Measurements from ENCODE around the gene PRR36.

DNA sequence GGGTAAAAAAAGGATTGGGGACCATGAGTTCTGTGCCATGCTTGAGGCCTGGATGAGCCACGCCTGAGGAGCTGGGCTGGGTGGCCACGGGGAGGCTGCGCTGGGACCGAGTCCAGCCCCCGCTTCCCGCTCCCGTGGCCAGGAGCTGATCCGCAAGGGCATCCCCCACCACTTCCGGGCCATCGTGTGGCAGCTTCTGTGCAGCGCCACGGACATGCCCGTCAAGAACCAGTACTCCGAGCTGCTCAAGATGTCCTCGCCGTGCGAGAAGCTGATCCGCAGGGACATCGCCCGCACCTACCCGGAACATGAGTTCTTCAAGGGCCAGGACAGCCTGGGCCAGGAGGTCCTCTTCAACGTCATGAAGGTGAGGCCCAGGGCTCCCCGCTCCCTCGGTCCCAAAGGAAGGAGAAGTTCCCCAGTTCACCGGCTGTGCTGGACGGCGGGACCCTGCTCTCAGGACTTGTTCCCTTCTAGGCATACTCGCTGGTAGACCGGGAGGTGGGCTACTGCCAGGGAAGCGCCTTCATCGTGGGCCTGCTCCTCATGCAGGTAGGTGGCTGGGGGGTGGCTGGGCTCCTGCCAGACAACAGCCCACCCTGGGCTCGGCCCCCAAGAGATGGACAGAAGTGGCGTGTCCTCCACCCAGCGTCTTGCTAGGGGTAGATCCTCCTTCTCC, 25.3 kb downstream of the PRR36 start:
- TF ChIP-seq POLR2A (IDR thresholded peaks at IDR 0.05) (no peak), POLR2AphosphoS5 (IDR thresholded peaks at IDR 0.05; ENCODE audit: insufficient read depth in 1 of 2, low read depth in 1 of 2) (no peak)
- TF ChIP-seq, protein P1, sequence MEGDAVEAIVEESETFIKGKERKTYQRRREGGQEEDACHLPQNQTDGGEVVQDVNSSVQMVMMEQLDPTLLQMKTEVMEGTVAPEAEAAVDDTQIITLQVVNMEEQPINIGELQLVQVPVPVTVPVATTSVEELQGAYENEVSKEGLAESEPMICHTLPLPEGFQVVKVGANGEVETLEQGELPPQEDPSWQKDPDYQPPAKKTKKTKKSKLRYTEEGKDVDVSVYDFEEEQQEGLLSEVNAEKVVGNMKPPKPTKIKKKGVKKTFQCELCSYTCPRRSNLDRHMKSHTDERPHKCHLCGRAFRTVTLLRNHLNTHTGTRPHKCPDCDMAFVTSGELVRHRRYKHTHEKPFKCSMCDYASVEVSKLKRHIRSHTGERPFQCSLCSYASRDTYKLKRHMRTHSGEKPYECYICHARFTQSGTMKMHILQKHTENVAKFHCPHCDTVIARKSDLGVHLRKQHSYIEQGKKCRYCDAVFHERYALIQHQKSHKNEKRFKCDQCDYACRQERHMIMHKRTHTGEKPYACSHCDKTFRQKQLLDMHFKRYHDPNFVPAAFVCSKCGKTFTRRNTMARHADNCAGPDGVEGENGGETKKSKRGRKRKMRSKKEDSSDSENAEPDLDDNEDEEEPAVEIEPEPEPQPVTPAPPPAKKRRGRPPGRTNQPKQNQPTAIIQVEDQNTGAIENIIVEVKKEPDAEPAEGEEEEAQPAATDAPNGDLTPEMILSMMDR (IDR thresholded peaks at IDR 0.05), result no peak

All from vagina (tissue), 2 donors.